ENCODE measurements around the gene MGST2. TPM values are rescaled to one million over a fixed set of nuclear protein-coding genes. Genes with fewer than 3 reads are reported as not detected.

The MGST2 gene
- total RNA-seq, 1 experiment from 2014 or later, result 14.9 TPM

DNA sequence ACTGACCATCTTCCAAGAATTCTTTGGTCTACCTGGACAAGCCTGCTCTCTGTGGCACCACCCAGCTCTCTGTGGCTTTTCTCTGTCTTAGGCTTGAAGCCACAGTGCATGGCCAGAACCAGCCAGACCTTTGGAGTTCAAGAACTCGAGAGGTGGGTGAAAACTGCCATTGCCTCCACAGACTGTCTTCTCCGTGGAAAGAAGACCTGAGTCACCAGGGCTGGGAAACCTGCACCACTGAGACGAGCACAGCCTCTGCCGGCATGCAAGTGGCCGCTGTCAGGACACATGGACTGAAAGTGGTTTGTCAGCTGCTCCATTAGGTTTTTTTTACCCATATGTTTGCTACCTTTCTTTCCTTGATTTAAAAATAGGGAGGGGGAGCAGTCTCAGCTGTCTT is 74.5 kb downstream of the MGST2 start (continued):
- TF ChIP-seq, protein P1, sequence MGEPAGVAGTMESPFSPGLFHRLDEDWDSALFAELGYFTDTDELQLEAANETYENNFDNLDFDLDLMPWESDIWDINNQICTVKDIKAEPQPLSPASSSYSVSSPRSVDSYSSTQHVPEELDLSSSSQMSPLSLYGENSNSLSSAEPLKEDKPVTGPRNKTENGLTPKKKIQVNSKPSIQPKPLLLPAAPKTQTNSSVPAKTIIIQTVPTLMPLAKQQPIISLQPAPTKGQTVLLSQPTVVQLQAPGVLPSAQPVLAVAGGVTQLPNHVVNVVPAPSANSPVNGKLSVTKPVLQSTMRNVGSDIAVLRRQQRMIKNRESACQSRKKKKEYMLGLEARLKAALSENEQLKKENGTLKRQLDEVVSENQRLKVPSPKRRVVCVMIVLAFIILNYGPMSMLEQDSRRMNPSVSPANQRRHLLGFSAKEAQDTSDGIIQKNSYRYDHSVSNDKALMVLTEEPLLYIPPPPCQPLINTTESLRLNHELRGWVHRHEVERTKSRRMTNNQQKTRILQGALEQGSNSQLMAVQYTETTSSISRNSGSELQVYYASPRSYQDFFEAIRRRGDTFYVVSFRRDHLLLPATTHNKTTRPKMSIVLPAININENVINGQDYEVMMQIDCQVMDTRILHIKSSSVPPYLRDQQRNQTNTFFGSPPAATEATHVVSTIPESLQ (CRISPR knock-in tag; IDR thresholded peaks at IDR 0.05), result no peak
- TF ChIP-seq, protein P2, sequence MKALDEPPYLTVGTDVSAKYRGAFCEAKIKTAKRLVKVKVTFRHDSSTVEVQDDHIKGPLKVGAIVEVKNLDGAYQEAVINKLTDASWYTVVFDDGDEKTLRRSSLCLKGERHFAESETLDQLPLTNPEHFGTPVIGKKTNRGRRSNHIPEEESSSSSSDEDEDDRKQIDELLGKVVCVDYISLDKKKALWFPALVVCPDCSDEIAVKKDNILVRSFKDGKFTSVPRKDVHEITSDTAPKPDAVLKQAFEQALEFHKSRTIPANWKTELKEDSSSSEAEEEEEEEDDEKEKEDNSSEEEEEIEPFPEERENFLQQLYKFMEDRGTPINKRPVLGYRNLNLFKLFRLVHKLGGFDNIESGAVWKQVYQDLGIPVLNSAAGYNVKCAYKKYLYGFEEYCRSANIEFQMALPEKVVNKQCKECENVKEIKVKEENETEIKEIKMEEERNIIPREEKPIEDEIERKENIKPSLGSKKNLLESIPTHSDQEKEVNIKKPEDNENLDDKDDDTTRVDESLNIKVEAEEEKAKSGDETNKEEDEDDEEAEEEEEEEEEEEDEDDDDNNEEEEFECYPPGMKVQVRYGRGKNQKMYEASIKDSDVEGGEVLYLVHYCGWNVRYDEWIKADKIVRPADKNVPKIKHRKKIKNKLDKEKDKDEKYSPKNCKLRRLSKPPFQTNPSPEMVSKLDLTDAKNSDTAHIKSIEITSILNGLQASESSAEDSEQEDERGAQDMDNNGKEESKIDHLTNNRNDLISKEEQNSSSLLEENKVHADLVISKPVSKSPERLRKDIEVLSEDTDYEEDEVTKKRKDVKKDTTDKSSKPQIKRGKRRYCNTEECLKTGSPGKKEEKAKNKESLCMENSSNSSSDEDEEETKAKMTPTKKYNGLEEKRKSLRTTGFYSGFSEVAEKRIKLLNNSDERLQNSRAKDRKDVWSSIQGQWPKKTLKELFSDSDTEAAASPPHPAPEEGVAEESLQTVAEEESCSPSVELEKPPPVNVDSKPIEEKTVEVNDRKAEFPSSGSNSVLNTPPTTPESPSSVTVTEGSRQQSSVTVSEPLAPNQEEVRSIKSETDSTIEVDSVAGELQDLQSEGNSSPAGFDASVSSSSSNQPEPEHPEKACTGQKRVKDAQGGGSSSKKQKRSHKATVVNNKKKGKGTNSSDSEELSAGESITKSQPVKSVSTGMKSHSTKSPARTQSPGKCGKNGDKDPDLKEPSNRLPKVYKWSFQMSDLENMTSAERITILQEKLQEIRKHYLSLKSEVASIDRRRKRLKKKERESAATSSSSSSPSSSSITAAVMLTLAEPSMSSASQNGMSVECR (CRISPR knock-in tag; IDR thresholded peaks at IDR 0.05; ENCODE audit: borderline replicate concordance), result no peak

DNA sequence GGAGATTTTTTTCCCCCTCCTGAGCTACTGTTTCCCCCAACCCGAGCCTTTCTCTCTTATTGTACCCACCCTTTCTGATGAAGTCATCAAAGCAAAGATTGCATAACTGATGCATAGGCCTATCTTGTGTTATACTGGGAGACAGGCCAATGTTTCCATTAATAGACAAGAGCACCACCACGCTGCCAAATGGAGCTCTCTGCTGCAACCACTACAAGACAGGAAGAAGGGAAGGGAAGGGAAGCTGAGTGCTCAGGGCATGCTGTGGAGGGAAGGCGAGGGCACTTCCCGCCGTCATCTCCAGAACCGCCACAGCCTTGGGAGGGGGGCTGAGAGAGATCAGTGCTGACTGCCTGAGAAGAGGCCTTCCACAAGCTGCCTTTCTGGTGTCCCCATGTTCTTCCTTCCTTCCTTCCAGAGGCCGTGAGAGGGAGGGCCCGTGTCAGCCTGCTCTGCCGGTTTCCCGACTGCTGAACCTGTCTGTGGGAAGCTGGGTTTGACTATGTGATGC is 75.0 kb downstream of the MGST2 start:
- CTCF ChIA-PET, result interaction anchor here (0.8 to 2.4 kb wide), 4 partner anchors 28 to 586 kb away, joined by 3 to 11 read pairs (median 5); no protein-coding TSS in a partner anchor
- H3K27me3 Mint-ChIP-seq (ENCODE audit: low read depth), result peaks cover 21% of the 10 kb centered on the region
- no peak overlapping the region for H3K4me3 Mint-ChIP-seq
- ATAC-seq, result peak; percentile 23
- no peaks in the 10 kb centered on the region for H3K36me3 Mint-ChIP-seq
- no peak for DNase-seq (ENCODE audit: low spot score)
- H3K9me3 Mint-ChIP-seq, result no peaks in the 10 kb centered on the region
- H3K27ac Mint-ChIP-seq, result no peak overlapping the region
- no peak for TF ChIP-seq JAZF1 (CRISPR knock-in tag; IDR thresholded peaks at IDR 0.05)
- TF ChIP-seq, protein P3, sequence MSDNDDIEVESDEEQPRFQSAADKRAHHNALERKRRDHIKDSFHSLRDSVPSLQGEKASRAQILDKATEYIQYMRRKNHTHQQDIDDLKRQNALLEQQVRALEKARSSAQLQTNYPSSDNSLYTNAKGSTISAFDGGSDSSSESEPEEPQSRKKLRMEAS (CRISPR knock-in tag; IDR thresholded peaks at IDR 0.05), result peak; percentile 19; the same call in 1 of the 2 replicates
- POLR2A ChIA-PET, result interaction anchor here (0.9 to 1.3 kb wide), 2 partner anchors 9 to 75 kb away, joined by 3 to 4 read pairs; partner anchors contain the start of gene MGST2
- peaks cover 28% of the 10 kb centered on the region for H3K4me1 Mint-ChIP-seq

DNA sequence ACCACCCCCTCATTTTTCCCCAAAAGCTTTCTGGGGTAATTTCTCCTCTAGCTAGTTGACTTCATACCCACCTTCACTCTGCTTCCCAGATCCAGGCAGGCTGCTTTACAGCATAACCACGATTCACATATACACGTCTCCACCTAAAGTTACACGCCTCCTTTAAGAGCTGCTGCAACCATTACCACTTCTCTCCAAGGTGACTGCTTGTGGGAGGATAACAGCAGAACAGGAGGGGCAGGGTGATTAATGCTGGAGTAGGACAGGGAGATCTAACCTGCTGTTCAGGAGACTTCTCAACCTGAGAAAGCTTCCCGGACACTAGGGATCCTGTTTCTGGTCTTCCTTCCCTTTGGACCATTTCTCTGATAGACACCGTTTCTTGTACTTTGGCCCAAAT is 77.4 kb downstream of the MGST2 start:
- no peak for DNase-seq (ENCODE audit: low spot score)
- no peak overlapping the region for H3K27ac Mint-ChIP-seq
- no peak overlapping the region for H3K4me3 Mint-ChIP-seq

DNA sequence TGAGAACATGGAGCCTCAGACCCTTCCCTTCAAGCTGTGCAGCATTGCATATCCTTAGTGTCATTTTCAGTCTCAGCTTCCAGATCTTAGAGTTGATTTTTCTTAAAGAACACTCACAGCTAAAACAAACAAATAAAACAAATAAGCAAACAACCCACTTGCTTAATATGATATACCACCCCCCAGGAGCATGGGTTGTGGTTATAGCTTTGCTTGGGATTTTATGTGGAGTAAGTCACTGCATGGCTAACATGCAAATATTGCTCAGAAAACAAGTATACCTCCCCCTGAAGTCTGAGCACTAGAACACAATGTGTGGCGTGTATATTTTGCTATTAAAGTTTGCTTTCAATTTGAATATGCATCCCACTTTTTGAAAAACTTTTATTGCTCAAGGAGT is 78.6 kb downstream of the MGST2 start:
- Mint-ChIP-seq H3K27ac (no peak overlapping the region), H3K9me3 (no peaks in the 10 kb centered on the region), H3K4me1 (peaks cover 19% of the 10 kb centered on the region), H3K4me3 (no peak overlapping the region), H3K36me3 (no peaks in the 10 kb centered on the region), H3K27me3 (ENCODE audit: low read depth) (no peaks in the 10 kb centered on the region)
- DNase-seq (ENCODE audit: low spot score) (no peak), ATAC-seq (no peak)
- POLR2A ChIA-PET, result no interaction called here
- CTCF ChIA-PET, result no interaction called here
- TF ChIP-seq MYBL2 (CRISPR knock-in tag; IDR thresholded peaks at IDR 0.05), result no peak

More for the DNA sequence above, 77.4 kb downstream of the MGST2 start:
- no peak for TF ChIP-seq ZNF396 (CRISPR knock-in tag; IDR thresholded peaks at IDR 0.05; ENCODE audit: borderline replicate concordance)
- TF ChIP-seq, protein P1 (CRISPR knock-in tag; IDR thresholded peaks at IDR 0.05), result no peak
- TF ChIP-seq, protein P4, sequence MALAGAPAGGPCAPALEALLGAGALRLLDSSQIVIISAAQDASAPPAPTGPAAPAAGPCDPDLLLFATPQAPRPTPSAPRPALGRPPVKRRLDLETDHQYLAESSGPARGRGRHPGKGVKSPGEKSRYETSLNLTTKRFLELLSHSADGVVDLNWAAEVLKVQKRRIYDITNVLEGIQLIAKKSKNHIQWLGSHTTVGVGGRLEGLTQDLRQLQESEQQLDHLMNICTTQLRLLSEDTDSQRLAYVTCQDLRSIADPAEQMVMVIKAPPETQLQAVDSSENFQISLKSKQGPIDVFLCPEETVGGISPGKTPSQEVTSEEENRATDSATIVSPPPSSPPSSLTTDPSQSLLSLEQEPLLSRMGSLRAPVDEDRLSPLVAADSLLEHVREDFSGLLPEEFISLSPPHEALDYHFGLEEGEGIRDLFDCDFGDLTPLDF (CRISPR knock-in tag; IDR thresholded peaks at IDR 0.05), result no peak
- Mint-ChIP-seq H3K4me1 (peaks cover 20% of the 10 kb centered on the region), H3K27me3 (ENCODE audit: low read depth) (no peaks in the 10 kb centered on the region; the same call in 1 of the 2 replicates), H3K9me3 (no peaks in the 10 kb centered on the region), H3K36me3 (no peaks in the 10 kb centered on the region)
- ChIA-PET POLR2A (interaction anchor here (0.6 kb wide), 1 partner anchor 404 kb away, joined by 3 read pairs; no protein-coding TSS in a partner anchor), CTCF (no interaction called here)
- no peak for ATAC-seq
